HG03039 (cell line): ENCODE measurements around the gene CCL8.

Experiments
- ATAC-seq: cut with Tn5 transposase; IDR thresholded peaks from one replicate; pipeline ENCODE4 v1.9.1; 2021; ENCODE audit warnings: mild to moderate bottlenecking, moderate library complexity; ENCODE audit not compliant: unreplicated experiment

Gene CCL8

GRCh38 chr17:34319039-34319483 is at the start of gene CCL8:
CCL8 (plus strand) TSS chr17:34319435; CDS start chr17:34319502, 67 bp downstream.
- ATAC-seq, result no peak

DNA sequence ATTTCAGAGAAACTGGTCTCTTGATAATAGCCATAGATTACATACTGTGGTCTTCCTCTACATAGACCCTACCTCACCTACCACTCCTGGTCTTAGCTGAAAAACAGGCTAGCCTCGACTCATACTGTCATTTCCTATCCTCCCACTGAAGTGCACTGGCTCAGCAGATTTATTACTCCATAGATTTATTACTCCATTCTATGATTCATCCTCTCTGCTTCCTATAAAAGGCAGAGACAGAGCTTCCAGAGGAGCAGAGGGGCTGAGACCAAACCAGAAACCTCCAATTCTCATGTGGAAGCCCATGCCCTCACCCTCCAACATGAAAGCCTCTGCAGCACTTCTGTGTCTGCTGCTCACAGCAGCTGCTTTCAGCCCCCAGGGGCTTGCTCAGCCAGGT is 49.3 kb upstream of the CCL8 start, which contains the start of gene CCL7:
TSS of gene CCL7 (plus strand) at position 253 of the 400 bp plus-strand sequence. CDS start at position 323, 70 bp downstream.
- ATAC-seq, result no peak

DNA sequence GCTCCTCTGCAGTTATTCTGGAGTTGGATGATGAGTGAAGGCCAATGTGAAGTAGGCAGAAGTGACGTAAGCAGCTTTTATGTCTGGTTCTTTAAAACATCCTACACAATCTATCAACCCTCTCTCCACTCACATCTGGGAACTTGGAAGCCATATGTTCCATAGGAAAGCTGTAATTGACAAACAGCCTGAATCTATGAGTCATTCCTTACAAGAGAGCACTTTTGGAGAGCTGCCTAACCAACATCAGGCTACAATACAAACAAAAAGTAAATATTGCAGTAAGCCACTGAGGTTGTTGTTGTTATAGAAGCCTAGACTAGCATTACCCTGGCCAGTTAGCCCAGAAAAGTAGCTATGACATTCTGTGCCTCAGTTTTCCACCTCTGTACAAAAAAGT is 43.4 kb upstream of the CCL8 start:
- ATAC-seq, result no peak

DNA sequence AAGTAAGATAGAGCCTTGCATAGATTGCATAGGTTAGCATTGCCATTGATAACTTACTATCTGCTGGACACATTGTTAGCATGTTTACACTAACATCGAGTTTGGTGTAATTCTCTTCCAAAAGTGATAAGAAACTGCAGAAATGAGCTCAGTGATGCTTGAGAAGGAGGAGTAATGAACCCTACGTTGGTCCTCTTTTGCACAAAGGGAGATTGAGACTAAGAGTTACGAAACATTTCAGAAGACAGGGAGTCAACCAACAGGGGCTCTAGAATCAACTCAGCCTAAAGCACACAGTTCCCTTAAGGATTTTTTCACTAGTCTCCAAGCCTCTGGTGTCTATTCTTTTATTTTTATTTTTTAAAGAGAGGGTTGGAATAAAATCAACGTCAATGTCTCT is 42.4 kb upstream of the CCL8 start:
- no peak for ATAC-seq

DNA sequence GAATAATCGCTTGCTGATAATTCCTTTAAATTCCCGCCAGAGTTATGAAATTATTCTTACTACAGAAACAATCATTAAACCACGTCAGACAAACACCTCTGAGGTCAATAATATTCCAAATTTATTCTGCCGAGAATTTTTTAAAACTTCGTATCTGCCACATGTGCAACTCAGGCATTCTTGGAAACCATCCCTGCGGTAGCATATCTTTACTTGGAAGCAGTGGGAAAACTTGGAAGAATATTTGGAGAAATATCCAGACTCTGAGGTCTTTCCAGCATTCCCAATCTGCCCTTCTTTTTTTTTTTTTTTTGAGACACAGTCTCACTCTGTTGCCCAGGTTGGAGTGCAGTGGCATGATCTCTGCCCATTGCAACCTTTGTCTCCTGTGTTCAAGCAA is 35.7 kb upstream of the CCL8 start:
- ATAC-seq, result no peak

DNA sequence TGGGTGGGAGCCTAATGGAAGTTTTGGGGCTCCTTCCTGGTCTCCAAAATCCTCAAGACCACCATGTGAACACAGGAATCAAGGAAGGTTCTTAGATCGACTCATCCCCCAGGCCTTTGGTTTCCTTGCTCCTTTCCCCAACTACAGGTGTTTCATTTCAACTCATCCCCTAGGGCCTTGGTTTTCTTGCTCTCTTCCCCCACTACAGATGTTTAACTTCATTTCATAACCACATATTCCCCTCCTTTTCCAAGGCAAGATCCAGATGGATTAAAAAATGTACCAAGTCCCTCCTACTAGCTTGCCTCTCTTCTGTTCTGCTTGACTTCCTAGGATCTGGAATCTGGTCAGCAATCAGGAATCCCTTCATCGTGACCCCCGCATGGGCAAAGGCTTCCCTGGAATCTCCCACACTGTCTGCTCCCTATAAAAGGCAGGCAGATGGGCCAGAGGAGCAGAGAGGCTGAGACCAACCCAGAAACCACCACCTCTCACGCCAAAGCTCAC is 33.9 kb upstream of the CCL8 start, which contains the start of gene CCL11:
TSS of gene CCL11 (plus strand) at position 457 of the 507 bp plus-strand sequence. CDS start 67 bp downstream, outside the sequence.
- no peak for ATAC-seq

- no peak for ATAC-seq
Measured at GRCh38 chr17:34287875-34288274, 31.4 kb upstream of the CCL8 start.

DNA sequence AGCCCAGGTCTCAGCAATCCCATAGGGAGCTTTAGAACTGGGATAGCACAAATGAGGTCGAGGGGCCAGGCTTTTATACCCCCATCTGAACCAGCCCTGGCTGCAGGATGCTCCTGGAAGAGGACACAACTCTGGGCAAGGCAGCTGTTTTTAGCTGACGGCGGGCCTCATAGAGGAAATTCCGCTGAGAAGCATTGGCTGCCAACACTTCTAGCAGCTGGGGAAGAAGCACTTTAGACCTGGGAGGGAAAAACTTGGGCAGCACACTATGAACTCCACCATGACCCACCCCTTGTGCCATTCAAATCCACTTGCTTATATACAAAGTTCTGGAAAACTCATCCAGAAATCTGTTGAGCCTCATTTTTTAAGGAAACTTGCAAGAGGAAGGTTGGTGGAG is 28.6 kb upstream of the CCL8 start:
- no peak for ATAC-seq

GRCh38 chr17:34291721-34292348 is 27.4 kb upstream of the CCL8 start:
- no peak for ATAC-seq

GRCh38 chr17:34299027-34299426 is 20.2 kb upstream of the CCL8 start:
- no peak for ATAC-seq

DNA sequence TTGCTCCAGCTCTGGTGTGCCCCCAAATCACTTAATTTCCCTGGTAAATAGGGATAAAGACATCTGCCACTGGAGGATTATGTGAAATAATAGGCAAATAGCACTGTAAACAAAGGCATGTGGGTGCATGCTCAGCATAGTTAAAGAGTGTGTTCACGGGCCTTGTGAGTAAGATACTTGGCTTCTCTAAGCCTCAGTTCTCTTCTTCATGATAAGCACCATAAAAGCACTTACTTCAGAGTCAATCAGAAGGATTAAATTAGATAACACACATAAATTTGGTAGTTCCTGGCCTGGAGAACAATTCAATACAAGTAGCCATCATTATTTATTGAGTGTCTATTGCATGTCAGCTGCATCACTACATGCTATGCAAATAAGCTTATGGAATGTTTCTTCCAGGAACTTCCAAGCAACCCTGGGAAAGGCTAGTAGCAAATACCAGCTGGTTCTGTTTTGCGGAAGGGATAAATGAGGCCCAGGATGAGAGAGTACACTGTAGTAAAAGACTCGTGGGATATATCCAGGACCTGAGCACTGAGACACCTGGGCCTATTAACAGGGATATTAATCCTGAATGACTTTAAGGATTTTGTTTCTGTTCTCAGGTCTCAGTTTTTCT is 19.2 kb upstream of the CCL8 start:
- no peak for ATAC-seq

DNA sequence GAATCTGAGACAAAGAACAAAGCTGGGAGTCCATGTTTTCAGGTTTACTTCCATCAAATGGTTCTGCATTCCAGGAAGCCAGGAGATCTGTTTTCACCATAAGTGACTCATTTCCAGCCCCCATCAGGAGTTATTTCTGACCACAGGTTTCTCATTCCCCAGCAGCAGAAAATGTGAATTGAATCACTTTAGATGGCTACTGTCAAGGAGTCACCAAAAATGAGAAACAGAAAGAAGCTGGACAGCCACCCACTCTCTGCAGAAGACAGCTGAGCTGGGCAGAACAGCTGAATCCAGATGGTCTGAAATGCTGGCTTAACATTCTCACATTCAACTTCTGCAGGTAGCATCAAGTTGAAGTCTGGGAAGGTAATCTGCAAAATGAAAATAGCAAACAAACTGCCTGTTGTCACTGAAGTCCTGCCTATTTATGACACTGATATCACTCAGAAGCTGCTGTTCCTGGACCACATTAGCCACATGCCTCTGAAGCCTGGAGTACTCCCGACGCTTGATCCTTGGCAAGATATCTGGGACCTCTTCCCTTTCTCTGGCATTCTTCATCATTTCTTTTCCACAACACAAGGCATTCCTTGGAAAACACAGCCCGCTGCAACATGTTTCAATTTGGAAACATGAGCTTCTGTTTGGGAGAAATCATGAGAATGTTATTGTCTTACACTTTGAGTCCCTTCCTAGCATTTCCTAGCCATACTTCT is 18.4 kb upstream of the CCL8 start:
- ATAC-seq, result no peak

- ATAC-seq, result no peak
Measured at GRCh38 chr17:34301986-34302385, 17.2 kb upstream of the CCL8 start.

DNA sequence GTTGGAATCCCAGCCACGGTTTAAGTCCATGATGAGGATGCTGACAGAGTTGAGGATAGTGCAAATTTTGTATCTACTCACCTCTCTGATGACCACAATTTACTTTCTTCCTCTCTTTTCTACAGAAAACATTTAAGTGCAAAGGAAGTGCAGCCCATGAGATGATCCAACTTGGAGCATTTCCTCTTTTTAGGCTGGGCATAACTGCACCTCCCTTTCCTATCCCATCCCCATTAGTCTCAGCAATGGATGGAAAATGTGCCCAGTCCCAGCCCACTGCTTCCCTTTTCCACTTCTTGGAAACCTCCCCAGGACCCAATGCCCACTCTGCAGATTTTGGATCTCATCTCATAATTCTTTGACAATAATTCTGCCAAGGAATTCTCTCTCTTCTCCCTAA is 16.6 kb upstream of the CCL8 start:
- ATAC-seq, result no peak

- ATAC-seq, result no peak
Measured at GRCh38 chr17:34303606-34304005, 15.6 kb upstream of the CCL8 start.

DNA sequence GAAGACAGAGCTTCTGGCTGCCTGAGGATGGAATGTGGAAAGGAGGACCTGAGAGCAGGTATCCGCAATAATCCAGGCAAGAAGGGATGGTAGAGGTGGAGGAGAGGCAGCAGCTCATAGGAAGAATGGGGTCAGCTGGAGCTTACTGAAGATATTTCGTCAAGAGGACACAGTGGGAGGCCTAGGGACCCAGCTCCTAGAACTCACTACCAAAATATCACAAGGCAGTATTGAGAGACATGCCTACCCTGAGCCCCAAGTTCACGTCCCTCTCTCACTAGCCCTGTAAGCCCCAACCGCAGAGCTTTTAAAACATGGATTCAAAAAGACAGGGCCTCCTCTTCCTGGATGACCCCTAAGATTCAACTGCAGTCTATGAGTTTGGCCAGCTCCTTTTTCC is 14.2 kb upstream of the CCL8 start:
- ATAC-seq, result no peak

GRCh38 chr17:34305606-34306005 is 13.6 kb upstream of the CCL8 start:
- ATAC-seq, result no peak

DNA sequence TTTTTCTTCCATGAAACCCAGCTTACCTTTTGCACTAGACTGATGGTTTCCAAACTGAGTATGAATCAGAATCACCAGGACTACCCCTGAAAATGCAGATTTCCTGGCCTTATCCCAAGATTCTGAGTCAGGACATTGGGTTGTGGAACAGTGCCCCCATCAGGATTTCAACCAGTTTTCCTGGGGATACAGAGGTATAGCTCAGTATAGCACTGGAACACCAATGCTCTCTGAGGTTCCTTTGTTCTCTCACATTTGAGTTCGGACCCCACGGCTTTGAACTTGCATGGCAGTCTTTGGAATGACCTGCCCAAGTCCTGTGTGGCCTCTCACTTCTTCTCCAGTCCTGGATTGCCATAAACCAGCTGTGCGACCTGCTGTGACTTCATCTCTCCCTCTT is 12.8 kb upstream of the CCL8 start:
- ATAC-seq, result no peak

DNA sequence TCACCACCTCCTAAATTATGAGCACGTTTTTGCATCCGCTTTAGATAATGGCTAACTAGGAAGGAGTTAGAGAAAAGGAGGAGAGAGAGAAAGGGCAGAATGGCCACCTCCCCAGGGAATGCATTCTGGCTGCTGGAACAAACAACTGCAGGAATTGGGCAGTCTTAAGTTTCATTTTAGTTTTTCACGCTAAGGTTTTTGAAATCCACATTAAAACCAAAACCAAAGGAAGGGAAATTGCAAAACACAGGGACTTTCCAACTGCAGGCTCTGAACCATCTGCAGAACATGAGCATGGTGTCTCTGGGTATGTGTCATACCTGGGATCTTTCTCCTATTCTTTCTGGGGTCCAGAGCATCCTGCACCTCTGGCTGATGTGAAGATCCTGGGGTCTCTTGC is 12.1 kb upstream of the CCL8 start:
- no peak for ATAC-seq

DNA sequence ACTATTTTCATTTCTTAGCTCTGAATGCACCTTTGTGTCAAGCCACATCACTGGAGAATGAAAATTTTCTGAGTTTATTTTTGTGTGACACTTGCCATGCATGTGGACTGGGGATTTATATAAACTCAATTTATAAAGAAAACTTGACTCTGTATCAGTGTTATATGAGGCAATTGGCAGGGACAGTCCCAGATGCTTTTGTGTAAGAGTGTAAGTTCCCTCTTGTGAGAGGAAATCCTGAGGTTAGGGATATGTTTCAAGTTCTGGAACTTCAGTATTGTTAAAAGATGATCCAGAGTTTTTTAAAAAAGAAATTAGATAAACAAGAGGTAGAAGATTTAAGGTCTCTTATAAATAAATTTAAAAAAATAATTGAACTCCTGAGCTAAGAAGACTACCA is 10.9 kb upstream of the CCL8 start:
- ATAC-seq, result no peak

DNA sequence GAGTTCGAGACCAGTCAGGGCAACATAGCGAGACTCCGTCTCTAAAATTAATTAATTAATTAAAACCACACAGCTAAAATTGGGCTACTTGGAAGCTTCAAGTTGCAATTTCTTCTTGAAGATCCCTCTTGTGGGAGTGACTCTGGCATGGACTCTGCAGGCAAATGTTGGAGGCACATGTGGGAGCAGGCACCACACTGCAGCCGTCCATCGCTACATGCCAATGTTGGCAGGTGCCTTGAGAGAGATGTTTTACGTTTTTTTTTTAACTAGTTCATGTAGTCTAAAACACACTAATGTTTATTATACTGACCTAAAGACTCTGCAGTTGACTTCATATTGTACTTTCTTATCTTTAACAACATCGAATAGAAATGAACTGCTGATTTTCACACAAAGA is 7.9 kb upstream of the CCL8 start:
- no peak for ATAC-seq

- ATAC-seq, result no peak
Measured at GRCh38 chr17:34312080-34312479, 7.2 kb upstream of the CCL8 start.
